Left renal pelvis (tissue), 4 donors: Measurements from ENCODE around the gene GBF1. TPM values are rescaled to one million over a fixed set of nuclear protein-coding genes. Genes with fewer than 3 reads are reported as not detected.
"Not testable (repeated sequence)": the region's sequence is repeated elsewhere in the genome, so short reads cannot be mapped to it uniquely, and the experiment has no call there.

ENCODE experiments used
- DNase-seq, 4 donors: peaks; one replicate each; pipeline ENCODE4 v3.0.0-alpha.2; 2013; ENCODE audit warnings: low read depth in 4 of 4, low spot score in 3 of 4
- polyA plus RNA-seq, 4 donors: library from polyadenylated mRNA; unstranded; fragments of 120-200 nt; gene quantifications; one replicate each; pipeline ENCODE4 v1.2.1, GENCODE V29; 2013; ENCODE audit not compliant: insufficient read length in 4 of 4

Gene GBF1, protein sequence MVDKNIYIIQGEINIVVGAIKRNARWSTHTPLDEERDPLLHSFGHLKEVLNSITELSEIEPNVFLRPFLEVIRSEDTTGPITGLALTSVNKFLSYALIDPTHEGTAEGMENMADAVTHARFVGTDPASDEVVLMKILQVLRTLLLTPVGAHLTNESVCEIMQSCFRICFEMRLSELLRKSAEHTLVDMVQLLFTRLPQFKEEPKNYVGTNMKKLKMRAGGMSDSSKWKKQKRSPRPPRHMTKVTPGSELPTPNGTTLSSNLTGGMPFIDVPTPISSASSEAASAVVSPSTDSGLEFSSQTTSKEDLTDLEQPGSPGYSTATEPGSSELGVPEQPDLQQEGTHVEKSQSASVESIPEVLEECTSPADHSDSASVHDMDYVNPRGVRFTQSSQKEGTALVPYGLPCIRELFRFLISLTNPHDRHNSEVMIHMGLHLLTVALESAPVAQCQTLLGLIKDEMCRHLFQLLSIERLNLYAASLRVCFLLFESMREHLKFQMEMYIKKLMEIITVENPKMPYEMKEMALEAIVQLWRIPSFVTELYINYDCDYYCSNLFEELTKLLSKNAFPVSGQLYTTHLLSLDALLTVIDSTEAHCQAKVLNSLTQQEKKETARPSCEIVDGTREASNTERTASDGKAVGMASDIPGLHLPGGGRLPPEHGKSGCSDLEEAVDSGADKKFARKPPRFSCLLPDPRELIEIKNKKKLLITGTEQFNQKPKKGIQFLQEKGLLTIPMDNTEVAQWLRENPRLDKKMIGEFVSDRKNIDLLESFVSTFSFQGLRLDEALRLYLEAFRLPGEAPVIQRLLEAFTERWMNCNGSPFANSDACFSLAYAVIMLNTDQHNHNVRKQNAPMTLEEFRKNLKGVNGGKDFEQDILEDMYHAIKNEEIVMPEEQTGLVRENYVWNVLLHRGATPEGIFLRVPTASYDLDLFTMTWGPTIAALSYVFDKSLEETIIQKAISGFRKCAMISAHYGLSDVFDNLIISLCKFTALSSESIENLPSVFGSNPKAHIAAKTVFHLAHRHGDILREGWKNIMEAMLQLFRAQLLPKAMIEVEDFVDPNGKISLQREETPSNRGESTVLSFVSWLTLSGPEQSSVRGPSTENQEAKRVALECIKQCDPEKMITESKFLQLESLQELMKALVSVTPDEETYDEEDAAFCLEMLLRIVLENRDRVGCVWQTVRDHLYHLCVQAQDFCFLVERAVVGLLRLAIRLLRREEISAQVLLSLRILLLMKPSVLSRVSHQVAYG (N-terminal part only)
- 10 to 100 TPM; 42.3 to 53.4 (median 50.3) TPM for polyA plus RNA-seq

DNA sequence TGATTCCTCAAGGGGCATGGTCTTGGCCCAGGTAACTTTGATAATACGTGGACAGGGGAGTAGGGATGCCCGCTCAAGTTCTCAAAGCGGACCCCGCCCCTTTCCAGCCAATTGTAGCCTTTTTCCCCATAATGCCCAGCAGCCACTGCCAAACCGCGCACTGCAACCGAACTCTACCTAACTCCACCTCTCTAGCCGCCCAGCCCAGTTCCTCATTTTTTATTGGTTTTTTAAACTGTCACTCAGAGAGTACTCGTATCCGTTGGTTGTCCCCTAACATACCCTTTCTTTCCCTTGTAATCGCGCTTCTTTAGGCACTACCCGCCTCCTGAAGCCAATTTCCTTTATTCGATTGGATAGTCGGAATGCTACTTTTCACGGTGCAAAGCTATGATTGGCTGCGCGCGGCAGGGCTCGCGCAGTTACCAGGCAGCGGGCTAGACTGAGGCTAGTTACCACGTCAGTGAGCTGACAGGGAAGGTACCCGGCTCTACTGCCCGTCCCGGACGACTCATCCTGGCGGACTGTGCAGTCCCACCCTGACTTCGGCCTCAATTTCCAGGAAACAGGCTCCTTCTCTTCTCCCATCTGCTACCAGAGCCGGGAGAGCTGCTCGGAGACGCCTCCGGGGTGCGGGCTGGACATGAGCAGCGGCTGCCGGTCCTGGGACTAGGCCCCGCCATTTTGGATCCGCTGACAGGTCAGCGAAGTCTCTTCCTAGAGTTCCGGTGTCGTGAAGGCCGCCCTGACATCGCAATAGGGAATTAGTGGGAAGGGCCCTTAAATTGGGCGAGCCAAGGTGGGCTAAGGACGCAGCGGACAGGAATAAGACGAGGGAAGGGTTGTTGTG lies at the start of gene GBF1:
GBF1 (plus strand) TSS at position 451 of the 850 bp plus-strand sequence. CDS start 13,407 bp downstream, outside the sequence.
- DNase-seq, result peak; percentile 98 to 100 (median 98)

DNA sequence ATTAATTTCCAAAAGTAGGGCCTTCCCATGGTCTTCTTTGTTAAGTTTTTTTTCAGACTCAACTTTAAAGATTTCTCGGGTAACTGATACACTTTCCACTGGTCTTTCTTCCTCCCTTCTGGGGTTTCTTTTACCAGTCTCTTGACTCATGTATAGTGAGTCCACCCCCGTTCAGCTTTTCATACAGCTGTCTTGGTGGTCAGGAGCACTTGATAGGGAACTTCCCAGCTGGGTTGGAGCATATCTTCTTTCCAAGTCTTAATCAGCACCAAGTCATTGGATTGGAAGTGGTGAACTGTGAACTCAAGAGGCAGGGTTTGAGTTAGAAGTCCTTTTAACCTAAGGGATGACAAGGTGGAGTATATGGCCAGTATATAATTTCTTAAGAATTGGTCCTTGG lies 48.4 kb upstream of the GBF1 start:
- no peak for DNase-seq

GRCh38 chr10:102198027-102198426 lies 47.3 kb upstream of the GBF1 start:
- no peak for DNase-seq

GRCh38 chr10:102200751-102201640 lies 44.3 kb upstream of the GBF1 start:
- DNase-seq, result no peak

- DNase-seq, result no peak
These were observed 42.9 kb upstream of the GBF1 start for GRCh38 chr10:102202386-102202785.

- DNase-seq, result no peak
These were observed 36.9 kb upstream of the GBF1 start for GRCh38 chr10:102208311-102209035.

GRCh38 chr10:102211615-102212299 lies 33.6 kb upstream of the GBF1 start:
- DNase-seq, result no peak

DNA sequence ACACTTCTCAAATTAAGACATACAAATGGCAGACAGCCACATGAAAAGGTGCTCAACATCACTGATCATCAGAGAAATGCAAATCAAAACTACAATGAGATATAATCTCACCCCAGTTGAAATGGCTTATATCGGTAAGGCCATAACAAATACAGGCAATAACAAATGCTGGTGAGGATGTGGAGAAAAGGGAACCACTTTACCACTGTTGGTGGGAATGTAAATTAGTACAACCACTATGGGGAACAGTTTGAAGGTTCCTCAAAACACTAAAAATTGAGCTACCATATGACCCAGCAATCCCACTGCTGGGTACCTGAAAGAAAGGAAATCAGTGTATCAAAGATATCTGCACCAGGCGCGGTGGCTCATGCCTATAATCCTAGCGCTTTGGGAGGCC lies 31.7 kb upstream of the GBF1 start:
- DNase-seq, result not testable (repeated sequence)

DNA sequence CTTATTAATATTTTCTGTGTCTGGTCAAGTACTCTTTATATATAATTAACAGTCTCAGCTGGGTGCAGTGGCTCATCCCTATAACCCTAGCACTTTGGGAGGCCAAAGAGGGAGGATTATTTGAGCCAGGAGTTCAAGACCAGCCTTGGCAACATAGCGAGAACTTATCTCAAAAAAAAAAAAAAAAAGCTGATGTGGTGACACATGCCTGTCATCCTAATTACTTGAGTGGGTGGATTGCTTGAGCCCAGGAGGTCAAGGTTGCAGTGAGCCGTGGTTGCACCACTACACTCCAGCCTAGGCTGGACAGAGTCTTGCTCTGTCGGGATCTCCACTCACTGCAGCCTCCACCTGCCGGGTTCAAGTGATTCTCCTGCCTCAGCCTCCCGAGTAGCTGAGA lies 26.0 kb upstream of the GBF1 start:
- DNase-seq, result no peak

- no peak for DNase-seq
These were observed 24.7 kb upstream of the GBF1 start for GRCh38 chr10:102220612-102221011.

- no peak for DNase-seq
These were observed 22.5 kb upstream of the GBF1 start for GRCh38 chr10:102222797-102223196.

DNA sequence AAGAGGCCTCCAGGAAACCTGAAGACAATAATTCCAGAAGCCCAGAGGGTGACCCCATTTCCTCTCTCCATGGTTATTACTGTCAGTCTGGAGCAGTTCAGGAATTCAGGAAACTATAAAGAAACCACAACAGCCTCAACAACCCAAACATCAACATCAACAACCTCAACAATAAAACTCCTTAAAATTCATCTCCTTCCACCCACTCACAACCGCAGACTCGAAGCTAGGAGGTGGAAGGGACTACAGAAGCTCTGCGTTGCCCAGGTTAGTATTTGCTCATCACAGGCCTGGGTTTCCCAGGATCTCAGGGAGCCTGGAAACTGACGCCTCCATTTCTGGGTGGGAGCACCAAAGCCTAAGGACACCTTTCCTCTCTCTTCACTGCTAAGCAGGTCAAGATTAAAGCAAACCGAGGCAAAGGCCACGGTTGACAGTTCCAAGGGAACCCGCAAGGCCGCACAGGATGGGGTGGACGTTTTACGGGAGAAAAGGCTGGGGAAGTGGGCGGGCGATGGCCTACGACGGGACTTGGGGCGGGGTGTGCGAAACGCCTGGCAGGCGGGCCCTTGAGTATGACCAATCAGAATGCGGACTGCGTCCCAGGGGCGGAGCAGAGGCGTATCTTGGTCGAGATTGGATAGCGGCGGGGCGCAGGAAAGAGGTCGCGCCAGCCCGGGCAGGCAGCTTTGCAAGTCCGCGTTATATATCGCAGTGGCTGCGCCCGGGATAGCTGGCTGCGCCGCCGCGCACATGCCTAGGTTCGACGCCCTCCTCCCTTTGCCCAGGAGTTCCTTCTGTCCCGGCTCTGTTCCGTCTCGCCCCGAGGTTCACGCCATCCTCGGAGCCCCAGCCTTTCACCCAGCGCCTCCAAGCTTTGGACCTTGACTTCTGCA lies 19.4 kb upstream of the GBF1 start, which contains the start of gene ELOVL3:
ELOVL3 (plus strand) TSS at position 654 of the 896 bp plus-strand sequence. CDS start 250 bp downstream, outside the sequence.
- DNase-seq, result peak; percentile 83 to 88 (median 84)

- DNase-seq, result no peak
These were observed 18.8 kb upstream of the GBF1 start for GRCh38 chr10:102226542-102226870.

DNA sequence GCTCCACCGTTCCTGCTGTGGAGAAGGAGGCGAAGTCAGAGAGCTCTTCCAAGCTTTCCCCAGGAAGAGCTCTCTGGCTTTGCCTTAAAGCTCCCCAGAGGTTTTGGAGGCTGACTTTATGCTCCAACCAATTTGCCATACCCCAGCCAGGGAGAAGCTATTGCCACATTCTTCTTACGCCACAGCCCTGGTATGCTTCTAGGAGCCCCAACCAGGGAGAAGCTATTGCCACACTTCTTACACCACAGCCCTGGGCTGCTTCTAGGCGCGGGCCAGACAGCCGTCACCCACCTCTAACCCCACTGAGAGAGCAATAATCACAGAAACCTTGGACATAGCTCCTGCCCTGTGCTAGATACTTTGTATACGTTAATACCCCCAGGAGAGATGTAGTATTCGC lies 18.3 kb upstream of the GBF1 start:
- DNase-seq, result no peak

- DNase-seq, result no peak
These were observed 15.5 kb upstream of the GBF1 start for GRCh38 chr10:102229810-102230263.

- no peak for DNase-seq
These were observed 15.0 kb upstream of the GBF1 start for GRCh38 chr10:102230264-102230860.
